ENCODE data around the gene DUSP22. TPM values are rescaled to one million over a fixed set of nuclear protein-coding genes. Genes with fewer than 3 reads are reported as not detected.

The DUSP22 gene
- total RNA-seq, 1 experiment from 2014 or later, result 25.0 TPM

- Histone ChIP-seq H2BK12ac (ENCODE audit: insufficient read length, low read depth, low read length) (no peak overlapping the region), H3K79me1 (ENCODE audit: insufficient read depth, low read depth, low read length, poor library complexity, severe bottlenecking) (no peaks in the 10 kb centered on the region), H4K20me1 (ENCODE audit: control insufficient read depth, insufficient read depth, insufficient read length) (no peaks in the 10 kb centered on the region), H4K8ac (replicated peaks; ENCODE audit: insufficient read length, low read depth, low read length) (no peak overlapping the region), H2BK120ac (ENCODE audit: low read depth, low read length, poor library complexity, severe bottlenecking) (no peak overlapping the region), H2AFZ (ENCODE audit: low read length) (no peak overlapping the region), H3K14ac (ENCODE audit: insufficient read depth, low read length) (no peak overlapping the region), H4K91ac (ENCODE audit: insufficient read length, low read depth, low read length) (no peak overlapping the region), H2AK5ac (ENCODE audit: insufficient read length, low read length) (no peak overlapping the region), H2BK20ac (ENCODE audit: low read depth, low read length, poor library complexity, severe bottlenecking) (no peak overlapping the region), H3K27me3 (ENCODE audit: insufficient read depth, low read length) (no peaks in the 10 kb centered on the region), H3T11ph (ENCODE audit: low read length) (no peak overlapping the region), H3K23me2 (ENCODE audit: insufficient read length, low read depth, low read length, poor library complexity, severe bottlenecking) (no peaks in the 10 kb centered on the region), H3K9me3 (ENCODE audit: control insufficient read depth, low read depth, low read length) (peaks cover 83% of the 10 kb centered on the region), H3K79me2 (ENCODE audit: insufficient read depth, low read length) (no peaks in the 10 kb centered on the region), H3K4me1 (ENCODE audit: insufficient read depth, low read length) (no peaks in the 10 kb centered on the region), H3K9ac (ENCODE audit: extremely low read depth, insufficient read length, low read length) (no peak overlapping the region), H3K4me2 (ENCODE audit: insufficient read depth, insufficient read length, low read length) (no peak overlapping the region), H3K23ac (ENCODE audit: insufficient read length, low read depth, low read length) (no peak overlapping the region), H3K56ac (ENCODE audit: insufficient read length, low read depth, low read length) (no peak overlapping the region), H2BK15ac (ENCODE audit: low read depth, low read length) (no peak overlapping the region), H2BK5ac (ENCODE audit: insufficient read length, low read length) (no peak overlapping the region), H3K18ac (ENCODE audit: insufficient read length, low read depth, low read length) (no peak overlapping the region), H3K27ac (ENCODE audit: insufficient read length, low read depth, low read length) (no peak overlapping the region), H3K4ac (ENCODE audit: low read depth, low read length) (no peak overlapping the region), H4K5ac (ENCODE audit: insufficient read length, low read depth, low read length) (no peak overlapping the region)
- peaks cover 2% of the 10 kb centered on the region for H3K27me3 Mint-ChIP-seq (ENCODE audit: low read depth)
- no CpG with 5 or more reads among the region's 10 CpGs for WGBS (ENCODE audit: extremely low coverage, insufficient read length, low lambda C conversion rate)
- no peak for TF ChIP-seq CTCF (conservative IDR thresholded peaks at IDR 0.05)
- H3K4me3 Mint-ChIP-seq, result no peak overlapping the region
- peaks cover 18 to 55% (median 22%) of the 10 kb centered on the region in 3 experiments for H3K36me3 Mint-ChIP-seq (ENCODE audit: insufficient read depth in 1 of 3, low read depth in 3 of 3)
- peaks cover 4% of the 10 kb centered on the region in 2 experiments; a peak in 3 of 4 replicates for H3K4me1 Mint-ChIP-seq
- no peak for DNase-seq
- peak overlapping the region in 1 of 3 experiments; percentile 42; a peak in 1 of 7 replicates for H3K27ac Mint-ChIP-seq
- H3K9me3 Mint-ChIP-seq, result peaks cover 92 to 97% of the 10 kb centered on the region in 2 experiments
Measured at GRCh38 chr6:346386-347030, 54.2 kb downstream of the DUSP22 start.

Measured in H9 (cell line).